Measurements from ENCODE around the gene MYL5. TPM values are rescaled to one million over a fixed set of nuclear protein-coding genes. Genes with fewer than 3 reads are reported as not detected.

The MYL5 gene
- total and polyA plus RNA-seq, 10 of the 15 experiments (the other 5 are each of a cell fraction or from before 2014, with no cell fraction given), result 1.2 to 13.8 (median 7.1) TPM

DNA sequence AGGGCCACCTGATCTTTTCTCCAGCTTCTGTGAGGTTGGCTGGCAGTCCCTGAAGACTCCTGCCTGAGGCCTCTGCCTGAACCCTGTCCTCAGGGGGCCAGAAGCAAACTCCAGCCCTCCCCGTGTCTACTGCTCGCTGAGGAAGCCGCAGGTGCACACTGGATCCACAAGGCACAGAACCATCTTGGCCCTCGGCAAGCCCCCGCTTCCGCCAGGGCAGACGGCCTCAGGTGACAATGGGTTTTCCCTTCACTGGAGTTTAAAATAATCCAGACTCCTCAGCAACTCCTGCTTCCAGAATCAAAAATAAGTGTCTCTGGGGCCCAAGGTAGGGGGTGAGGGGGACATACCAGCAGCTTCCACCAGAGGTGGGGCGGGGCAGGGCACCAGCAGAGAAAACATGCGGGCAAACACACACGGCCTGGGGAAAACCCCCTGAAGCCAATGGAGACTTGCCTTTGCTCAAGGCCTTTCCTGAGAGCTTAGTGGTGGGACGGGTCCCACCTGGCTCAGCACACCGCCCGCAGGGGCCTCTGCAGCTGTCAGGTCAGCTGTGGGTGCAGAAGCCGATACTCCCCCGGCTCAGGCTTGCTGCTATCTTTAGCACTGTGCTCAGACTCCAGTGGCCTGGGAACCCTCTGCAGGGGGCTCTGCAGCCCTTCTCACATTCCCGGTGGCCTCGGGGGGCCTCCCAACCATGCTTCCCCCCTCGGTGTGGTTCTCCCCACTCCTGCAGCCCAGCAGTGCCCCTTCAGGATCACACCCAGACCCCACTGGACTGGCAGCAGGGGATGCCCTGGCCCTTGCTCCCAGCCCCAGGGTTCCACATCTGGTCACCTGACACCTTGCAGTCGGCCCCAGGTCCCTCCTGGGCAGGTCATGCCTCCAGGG, 1.9 kb downstream of the MYL5 start (continued):
- TF ChIP-seq, protein P1, sequence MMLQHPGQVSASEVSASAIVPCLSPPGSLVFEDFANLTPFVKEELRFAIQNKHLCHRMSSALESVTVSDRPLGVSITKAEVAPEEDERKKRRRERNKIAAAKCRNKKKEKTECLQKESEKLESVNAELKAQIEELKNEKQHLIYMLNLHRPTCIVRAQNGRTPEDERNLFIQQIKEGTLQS (IDR thresholded peaks at IDR 0.05; ENCODE audit: borderline replicate concordance, extremely low read depth, low read depth, low read length), result no peak
- no peak for TF ChIP-seq ZNF622 (IDR thresholded peaks at IDR 0.05)
- TF ChIP-seq POLR2AphosphoS2 (IDR thresholded peaks at IDR 0.05; ENCODE audit: low read depth, low read length), result no peak
- TF ChIP-seq, protein P2, sequence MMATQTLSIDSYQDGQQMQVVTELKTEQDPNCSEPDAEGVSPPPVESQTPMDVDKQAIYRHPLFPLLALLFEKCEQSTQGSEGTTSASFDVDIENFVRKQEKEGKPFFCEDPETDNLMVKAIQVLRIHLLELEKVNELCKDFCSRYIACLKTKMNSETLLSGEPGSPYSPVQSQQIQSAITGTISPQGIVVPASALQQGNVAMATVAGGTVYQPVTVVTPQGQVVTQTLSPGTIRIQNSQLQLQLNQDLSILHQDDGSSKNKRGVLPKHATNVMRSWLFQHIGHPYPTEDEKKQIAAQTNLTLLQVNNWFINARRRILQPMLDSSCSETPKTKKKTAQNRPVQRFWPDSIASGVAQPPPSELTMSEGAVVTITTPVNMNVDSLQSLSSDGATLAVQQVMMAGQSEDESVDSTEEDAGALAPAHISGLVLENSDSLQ (IDR thresholded peaks at IDR 0.05), result no peak
- TF ChIP-seq, protein P3, sequence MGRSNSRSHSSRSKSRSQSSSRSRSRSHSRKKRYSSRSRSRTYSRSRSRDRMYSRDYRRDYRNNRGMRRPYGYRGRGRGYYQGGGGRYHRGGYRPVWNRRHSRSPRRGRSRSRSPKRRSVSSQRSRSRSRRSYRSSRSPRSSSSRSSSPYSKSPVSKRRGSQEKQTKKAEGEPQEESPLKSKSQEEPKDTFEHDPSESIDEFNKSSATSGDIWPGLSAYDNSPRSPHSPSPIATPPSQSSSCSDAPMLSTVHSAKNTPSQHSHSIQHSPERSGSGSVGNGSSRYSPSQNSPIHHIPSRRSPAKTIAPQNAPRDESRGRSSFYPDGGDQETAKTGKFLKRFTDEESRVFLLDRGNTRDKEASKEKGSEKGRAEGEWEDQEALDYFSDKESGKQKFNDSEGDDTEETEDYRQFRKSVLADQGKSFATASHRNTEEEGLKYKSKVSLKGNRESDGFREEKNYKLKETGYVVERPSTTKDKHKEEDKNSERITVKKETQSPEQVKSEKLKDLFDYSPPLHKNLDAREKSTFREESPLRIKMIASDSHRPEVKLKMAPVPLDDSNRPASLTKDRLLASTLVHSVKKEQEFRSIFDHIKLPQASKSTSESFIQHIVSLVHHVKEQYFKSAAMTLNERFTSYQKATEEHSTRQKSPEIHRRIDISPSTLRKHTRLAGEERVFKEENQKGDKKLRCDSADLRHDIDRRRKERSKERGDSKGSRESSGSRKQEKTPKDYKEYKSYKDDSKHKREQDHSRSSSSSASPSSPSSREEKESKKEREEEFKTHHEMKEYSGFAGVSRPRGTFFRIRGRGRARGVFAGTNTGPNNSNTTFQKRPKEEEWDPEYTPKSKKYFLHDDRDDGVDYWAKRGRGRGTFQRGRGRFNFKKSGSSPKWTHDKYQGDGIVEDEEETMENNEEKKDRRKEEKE (IDR thresholded peaks at IDR 0.05), result no peak
- TF ChIP-seq, protein P4, sequence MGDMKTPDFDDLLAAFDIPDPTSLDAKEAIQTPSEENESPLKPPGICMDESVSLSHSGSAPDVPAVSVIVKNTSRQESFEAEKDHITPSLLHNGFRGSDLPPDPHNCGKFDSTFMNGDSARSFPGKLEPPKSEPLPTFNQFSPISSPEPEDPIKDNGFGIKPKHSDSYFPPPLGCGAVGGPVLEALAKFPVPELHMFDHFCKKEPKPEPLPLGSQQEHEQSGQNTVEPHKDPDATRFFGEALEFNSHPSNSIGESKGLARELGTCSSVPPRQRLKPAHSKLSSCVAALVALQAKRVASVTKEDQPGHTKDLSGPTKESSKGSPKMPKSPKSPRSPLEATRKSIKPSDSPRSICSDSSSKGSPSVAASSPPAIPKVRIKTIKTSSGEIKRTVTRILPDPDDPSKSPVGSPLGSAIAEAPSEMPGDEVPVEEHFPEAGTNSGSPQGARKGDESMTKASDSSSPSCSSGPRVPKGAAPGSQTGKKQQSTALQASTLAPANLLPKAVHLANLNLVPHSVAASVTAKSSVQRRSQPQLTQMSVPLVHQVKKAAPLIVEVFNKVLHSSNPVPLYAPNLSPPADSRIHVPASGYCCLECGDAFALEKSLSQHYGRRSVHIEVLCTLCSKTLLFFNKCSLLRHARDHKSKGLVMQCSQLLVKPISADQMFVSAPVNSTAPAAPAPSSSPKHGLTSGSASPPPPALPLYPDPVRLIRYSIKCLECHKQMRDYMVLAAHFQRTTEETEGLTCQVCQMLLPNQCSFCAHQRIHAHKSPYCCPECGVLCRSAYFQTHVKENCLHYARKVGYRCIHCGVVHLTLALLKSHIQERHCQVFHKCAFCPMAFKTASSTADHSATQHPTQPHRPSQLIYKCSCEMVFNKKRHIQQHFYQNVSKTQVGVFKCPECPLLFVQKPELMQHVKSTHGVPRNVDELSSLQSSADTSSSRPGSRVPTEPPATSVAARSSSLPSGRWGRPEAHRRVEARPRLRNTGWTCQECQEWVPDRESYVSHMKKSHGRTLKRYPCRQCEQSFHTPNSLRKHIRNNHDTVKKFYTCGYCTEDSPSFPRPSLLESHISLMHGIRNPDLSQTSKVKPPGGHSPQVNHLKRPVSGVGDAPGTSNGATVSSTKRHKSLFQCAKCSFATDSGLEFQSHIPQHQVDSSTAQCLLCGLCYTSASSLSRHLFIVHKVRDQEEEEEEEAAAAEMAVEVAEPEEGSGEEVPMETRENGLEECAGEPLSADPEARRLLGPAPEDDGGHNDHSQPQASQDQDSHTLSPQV (IDR thresholded peaks at IDR 0.05), result no peak
- no peak for TF ChIP-seq SREBF2 (IDR thresholded peaks at IDR 0.05; ENCODE audit: low read length)
- TF ChIP-seq PML (IDR thresholded peaks at IDR 0.05; ENCODE audit: low read length), result no peak
- TF ChIP-seq ZNF217 (IDR thresholded peaks at IDR 0.05), result no peak
- TF ChIP-seq, protein P5, sequence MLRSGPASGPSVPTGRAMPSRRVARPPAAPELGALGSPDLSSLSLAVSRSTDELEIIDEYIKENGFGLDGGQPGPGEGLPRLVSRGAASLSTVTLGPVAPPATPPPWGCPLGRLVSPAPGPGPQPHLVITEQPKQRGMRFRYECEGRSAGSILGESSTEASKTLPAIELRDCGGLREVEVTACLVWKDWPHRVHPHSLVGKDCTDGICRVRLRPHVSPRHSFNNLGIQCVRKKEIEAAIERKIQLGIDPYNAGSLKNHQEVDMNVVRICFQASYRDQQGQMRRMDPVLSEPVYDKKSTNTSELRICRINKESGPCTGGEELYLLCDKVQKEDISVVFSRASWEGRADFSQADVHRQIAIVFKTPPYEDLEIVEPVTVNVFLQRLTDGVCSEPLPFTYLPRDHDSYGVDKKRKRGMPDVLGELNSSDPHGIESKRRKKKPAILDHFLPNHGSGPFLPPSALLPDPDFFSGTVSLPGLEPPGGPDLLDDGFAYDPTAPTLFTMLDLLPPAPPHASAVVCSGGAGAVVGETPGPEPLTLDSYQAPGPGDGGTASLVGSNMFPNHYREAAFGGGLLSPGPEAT (IDR thresholded peaks at IDR 0.05; ENCODE audit: low read depth), result peak; percentile 61; the same call in 1 of the 2 replicates
- no peak; a peak in 1 of 4 replicates for TF ChIP-seq BHLHE40 (IDR thresholded peaks at IDR 0.05; ENCODE audit: borderline replicate concordance in 1 of 2, low read depth in 2 of 2, low read length in 1 of 2)
- TF ChIP-seq NFYA (IDR thresholded peaks at IDR 0.05; ENCODE audit: borderline replicate concordance, low read depth, low read length), result no peak
- 0 out of 2 replicates have a peak, but pooled peaks have one; percentile 7 for TF ChIP-seq MXI1 (IDR thresholded peaks at IDR 0.05; ENCODE audit: low read depth, low read length)
- TF ChIP-seq, protein P6, sequence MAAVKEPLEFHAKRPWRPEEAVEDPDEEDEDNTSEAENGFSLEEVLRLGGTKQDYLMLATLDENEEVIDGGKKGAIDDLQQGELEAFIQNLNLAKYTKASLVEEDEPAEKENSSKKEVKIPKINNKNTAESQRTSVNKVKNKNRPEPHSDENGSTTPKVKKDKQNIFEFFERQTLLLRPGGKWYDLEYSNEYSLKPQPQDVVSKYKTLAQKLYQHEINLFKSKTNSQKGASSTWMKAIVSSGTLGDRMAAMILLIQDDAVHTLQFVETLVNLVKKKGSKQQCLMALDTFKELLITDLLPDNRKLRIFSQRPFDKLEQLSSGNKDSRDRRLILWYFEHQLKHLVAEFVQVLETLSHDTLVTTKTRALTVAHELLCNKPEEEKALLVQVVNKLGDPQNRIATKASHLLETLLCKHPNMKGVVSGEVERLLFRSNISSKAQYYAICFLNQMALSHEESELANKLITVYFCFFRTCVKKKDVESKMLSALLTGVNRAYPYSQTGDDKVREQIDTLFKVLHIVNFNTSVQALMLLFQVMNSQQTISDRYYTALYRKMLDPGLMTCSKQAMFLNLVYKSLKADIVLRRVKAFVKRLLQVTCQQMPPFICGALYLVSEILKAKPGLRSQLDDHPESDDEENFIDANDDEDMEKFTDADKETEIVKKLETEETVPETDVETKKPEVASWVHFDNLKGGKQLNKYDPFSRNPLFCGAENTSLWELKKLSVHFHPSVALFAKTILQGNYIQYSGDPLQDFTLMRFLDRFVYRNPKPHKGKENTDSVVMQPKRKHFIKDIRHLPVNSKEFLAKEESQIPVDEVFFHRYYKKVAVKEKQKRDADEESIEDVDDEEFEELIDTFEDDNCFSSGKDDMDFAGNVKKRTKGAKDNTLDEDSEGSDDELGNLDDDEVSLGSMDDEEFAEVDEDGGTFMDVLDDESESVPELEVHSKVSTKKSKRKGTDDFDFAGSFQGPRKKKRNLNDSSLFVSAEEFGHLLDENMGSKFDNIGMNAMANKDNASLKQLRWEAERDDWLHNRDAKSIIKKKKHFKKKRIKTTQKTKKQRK (IDR thresholded peaks at IDR 0.05; ENCODE audit: low read depth, low read length), result no peak

Measured in GM12878 (cell line).